NCI-H2081 treated with DMSO at 0.1 percent for 48 hours (cell line): ENCODE results near the gene CCDC14.
"Not testable (repeated sequence)": the region's sequence is repeated elsewhere in the genome, so short reads cannot be mapped to it uniquely, and the experiment has no call there.

ENCODE experiments used
- DNase-seq: peaks from one replicate; lab custom pipeline; 2025; lab: John Stamatoyannopoulos, UW

CCDC14 gene

GRCh38 chr3:123907720-123908119, 53.3 kb downstream of the CCDC14 start:
- no peak for DNase-seq

- no peak for DNase-seq
These were observed 61.6 kb downstream of the CCDC14 start for GRCh38 chr3:123899300-123899865.

- no peak for DNase-seq
These were observed 68.0 kb downstream of the CCDC14 start for GRCh38 chr3:123893012-123893411.

- no peak for DNase-seq
These were observed 68.8 kb downstream of the CCDC14 start for GRCh38 chr3:123892195-123892594.

GRCh38 chr3:123890991-123891390, 70.0 kb downstream of the CCDC14 start:
- not testable (repeated sequence) for DNase-seq

- DNase-seq, result not testable (repeated sequence)
These were observed 70.9 kb downstream of the CCDC14 start for GRCh38 chr3:123890162-123890561.

GRCh38 chr3:123884993-123885392, 76.0 kb downstream of the CCDC14 start:
- no peak for DNase-seq

- DNase-seq, result peak; percentile 55
These were observed 76.7 kb downstream of the CCDC14 start, which contains the start of gene MYLK for GRCh38 chr3:123884203-123884831. MYLK (minus strand) TSS chr3:123884332; CDS start chr3:123793841, 90,491 bp downstream.

- DNase-seq, result no peak
These were observed 77.3 kb downstream of the CCDC14 start for GRCh38 chr3:123883701-123884202.

GRCh38 chr3:123883111-123883510, 77.9 kb downstream of the CCDC14 start:
- DNase-seq, result no peak

GRCh38 chr3:123881771-123882170, 79.3 kb downstream of the CCDC14 start:
- peak; percentile 5 for DNase-seq

GRCh38 chr3:123880998-123881561, 79.9 kb downstream of the CCDC14 start:
- no peak for DNase-seq

GRCh38 chr3:123878807-123879206, 82.2 kb downstream of the CCDC14 start:
- no peak for DNase-seq

- DNase-seq, result no peak
These were observed 83.1 kb downstream of the CCDC14 start for GRCh38 chr3:123877965-123878364.

- DNase-seq, result no peak
These were observed 83.6 kb downstream of the CCDC14 start for GRCh38 chr3:123877466-123877865.

GRCh38 chr3:123876858-123877257, 84.2 kb downstream of the CCDC14 start:
- DNase-seq, result no peak

GRCh38 chr3:123872621-123873020, 88.4 kb downstream of the CCDC14 start:
- DNase-seq, result no peak

GRCh38 chr3:123871946-123872345, 89.1 kb downstream of the CCDC14 start:
- peak; percentile 37 for DNase-seq

- DNase-seq, result no peak
These were observed 91.0 kb downstream of the CCDC14 start for GRCh38 chr3:123870033-123870432.

- no peak for DNase-seq
These were observed 91.9 kb downstream of the CCDC14 start for GRCh38 chr3:123869165-123869564.

- DNase-seq, result no peak
These were observed 96.3 kb downstream of the CCDC14 start for GRCh38 chr3:123864706-123865105.
